Right forelimb (tissue), 1 donor: ENCODE data around the gene HLA-G.

Experiments
- DNase-seq: peaks from one replicate; pipeline ENCODE4 v3.0.0-alpha.2; 2018

HLA-G gene

DNA sequence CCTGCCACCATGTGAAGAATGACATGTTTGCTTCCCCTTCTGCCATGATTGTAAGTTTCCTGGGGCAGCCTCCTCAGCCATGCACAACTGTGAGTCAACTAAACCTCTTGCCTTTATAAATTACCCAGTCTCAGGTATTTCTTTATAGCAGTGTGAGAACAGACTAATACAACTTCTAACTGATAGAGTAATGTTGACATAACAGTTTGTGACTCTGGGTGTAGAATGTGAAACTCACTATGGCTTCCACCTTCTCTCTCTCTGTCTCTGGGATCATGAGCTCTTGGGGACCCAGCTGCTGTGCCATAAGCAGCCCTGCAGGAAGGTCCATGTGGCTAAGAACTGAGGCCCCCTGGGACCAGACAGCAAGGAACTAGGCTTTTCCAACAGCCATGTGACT lies 3.5 kb upstream of the HLA-G start:
- DNase-seq, result no peak

DNA sequence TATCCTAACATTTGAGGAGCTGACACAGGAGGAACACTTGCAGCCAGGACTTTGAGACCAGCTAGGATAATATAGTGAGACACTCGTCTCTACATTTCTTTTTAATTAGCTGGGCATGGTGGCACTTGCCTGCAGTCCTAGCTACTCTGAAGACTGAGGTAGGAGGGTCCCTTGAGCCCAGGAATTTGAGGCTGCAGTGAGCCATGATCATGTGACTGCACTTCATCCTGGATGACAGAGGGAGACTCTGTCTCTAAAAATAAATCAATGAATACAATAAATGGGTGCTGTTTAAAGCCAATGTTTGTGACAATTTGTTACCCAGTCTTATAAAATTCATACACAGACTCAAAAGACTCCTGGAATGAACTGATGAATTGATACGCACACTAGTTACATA lies 1.8 kb upstream of the HLA-G start:
- no peak for DNase-seq

DNA sequence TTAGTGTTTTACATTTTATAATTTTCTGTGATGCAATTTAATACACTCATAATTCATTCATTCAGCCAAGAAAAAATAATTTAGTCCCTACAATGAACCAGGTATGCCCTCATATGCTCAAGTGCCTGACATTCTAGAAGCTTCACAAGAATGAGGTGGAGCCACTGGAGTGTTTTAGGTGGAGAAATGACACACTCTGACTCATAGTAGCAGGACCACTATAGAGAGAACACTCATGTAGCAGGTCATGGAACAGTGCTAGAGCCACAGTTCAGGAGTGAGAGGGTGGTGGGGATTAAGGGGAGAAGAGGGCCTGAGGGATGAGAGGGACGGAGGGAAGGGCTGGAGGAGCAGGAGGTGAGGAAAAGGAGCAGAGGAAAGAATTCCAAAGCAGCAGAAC lies 1.4 kb upstream of the HLA-G start:
- DNase-seq, result no peak

DNA sequence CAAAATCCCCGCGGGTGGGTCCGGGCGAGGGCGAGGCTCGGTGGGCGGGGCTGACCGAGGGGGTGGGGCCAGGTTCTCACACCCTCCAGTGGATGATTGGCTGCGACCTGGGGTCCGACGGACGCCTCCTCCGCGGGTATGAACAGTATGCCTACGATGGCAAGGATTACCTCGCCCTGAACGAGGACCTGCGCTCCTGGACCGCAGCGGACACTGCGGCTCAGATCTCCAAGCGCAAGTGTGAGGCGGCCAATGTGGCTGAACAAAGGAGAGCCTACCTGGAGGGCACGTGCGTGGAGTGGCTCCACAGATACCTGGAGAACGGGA lies 809 bp downstream of the HLA-G start:
- DNase-seq, result no peak

DNA sequence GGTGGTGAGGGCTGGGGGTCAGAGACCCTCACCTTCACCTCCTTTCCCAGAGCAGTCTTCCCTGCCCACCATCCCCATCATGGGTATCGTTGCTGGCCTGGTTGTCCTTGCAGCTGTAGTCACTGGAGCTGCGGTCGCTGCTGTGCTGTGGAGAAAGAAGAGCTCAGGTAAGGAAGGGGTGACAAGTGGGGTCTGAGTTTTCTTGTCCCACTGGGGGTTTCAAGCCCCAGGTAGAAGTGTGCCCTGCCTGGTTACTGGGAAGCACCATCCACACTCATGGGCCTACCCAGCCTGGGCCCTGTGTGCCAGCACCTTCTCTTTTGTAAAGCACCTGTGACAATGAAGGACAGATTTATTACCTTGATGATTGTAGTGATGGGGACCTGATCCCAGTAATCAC lies 2.1 kb downstream of the HLA-G start:
- no peak for DNase-seq

DNA sequence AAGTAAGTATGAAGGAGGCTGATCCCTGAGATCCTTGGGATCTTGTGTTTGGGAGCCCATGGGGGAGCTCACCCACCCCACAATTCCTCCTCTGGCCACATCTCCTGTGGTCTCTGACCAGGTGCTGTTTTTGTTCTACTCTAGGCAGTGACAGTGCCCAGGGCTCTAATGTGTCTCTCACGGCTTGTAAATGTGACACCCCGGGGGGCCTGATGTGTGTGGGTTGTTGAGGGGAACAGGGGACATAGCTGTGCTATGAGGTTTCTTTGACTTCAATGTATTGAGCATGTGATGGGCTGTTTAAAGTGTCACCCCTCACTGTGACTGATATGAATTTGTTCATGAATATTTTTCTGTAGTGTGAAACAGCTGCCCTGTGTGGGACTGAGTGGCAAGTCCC lies 2.8 kb downstream of the HLA-G start:
- DNase-seq, result no peak

DNA sequence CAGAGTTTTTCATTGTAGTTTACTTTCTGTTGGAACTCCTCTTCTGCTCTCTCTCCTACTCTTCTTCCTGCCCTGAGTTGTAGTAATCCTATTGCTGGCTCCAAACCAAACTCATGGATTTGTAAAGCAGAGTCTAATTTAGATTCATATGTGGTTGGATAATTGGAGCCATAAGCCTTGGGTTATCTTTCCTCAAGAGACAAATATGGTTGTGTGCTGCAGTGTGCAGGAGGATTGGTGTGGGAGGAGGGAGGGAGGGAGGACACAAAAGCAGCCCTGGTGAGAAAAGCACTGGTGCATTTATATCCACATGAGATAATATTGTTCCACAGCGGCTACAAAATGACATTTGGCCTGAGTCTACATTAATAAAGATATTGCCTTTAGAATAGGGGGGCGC lies 4.2 kb downstream of the HLA-G start:
- no peak for DNase-seq

DNA sequence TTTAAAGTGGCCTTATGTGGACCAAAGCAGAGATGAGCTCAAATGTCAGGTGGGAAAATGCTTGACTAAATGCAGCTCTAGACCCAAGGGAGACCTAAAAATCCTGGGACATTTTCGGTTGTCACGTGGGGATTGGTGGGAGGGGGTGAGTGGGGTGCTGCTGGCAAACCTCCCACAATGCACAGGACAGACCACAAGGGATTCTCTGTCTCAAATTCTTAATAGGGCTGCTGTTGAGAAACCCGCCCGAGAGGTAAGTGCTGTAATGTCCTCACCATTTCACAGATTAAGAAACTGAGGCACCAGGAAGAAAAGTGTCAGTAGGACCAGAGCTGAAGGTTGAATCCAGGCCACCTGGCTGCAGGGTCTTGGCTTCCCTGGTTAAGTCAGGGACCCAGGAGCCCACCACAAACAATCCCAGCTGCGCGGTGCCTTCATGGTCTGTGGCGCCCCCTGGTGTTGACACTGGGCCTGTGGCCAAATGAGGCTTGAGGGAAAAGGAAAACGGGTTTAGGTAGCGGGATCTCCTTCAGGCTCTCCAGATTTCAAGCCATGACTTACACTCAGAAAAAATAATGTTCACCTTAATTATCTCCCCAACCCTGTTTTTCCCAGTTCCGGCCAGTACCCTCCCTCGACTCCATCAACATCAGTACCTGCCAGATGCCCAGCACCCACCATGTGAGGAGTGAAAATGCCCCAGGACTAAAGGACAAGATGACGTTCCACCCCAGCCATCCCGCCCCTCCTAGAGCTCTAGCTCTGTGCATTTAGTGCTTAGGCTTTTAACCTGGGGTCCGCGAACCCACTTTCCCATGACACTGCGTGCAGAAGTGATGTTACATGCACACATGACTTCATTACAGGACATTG lies 7.2 kb downstream of the HLA-G start:
- DNase-seq, result no peak

DNA sequence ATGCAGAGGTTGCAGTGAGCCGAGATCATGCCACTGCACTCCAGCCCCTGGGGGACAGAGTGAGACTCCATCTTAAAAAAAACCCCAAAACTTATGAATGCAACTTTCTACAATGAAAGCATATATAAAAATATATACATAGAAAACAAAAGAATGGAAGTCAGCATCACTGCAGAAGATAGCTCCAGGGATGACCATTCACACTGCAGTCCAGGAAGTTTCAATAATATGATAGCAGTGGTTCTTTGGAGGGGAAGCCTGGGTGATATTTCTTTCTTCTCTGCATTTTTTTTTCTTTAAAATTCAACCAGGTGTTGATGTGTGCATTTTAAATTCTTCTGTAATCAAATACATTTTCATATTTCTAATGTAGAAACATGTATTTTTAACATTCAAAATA lies 12.3 kb downstream of the HLA-G start:
- no peak for DNase-seq

DNA sequence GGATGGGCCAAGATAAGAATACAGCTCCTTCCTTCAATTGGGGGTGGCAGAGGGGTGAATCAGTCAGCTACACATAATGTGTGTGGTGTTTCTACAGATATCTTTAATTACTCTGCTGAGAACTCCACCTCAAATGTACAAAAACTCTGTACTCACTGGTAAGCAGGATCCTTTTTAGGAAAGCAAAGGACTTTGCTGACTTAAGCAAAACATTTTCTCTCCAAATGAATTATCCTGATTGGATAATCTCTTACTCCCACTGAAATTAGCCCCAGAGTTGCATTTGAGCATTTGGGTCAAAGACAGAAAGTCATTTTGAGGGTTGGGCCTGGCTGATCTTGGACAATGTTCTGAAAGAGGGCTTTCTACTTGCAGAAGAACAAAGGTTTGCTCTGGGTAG lies 13.4 kb downstream of the HLA-G start:
- DNase-seq, result no peak

DNA sequence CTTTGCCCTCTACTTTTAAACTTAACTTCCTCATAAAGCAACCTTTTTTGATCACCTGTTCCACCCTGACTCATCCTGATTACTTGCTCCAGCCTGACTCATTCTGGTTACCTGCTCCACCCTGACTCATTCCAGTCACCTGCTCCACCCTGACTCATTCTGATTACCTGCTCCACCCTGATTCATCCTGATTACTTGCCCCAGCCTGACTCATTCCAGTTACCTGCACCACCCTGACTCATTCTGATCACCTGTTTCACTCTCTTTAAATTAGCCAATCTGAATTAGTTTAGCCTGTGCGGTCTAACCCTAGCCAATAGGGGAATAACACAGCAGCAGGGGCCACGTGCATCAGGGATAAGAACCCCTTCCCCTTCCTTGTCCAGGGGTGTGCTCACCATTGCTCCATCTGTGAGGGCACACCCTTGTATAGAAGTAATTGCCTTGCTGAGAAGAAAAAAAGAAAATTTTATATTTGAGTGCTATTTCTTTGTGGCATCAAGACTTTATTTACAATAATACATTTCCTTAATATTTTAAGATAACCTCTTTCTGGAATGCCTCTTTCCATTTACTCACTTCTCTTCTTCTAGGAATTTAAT lies 17.9 kb downstream of the HLA-G start:
- no peak for DNase-seq

DNA sequence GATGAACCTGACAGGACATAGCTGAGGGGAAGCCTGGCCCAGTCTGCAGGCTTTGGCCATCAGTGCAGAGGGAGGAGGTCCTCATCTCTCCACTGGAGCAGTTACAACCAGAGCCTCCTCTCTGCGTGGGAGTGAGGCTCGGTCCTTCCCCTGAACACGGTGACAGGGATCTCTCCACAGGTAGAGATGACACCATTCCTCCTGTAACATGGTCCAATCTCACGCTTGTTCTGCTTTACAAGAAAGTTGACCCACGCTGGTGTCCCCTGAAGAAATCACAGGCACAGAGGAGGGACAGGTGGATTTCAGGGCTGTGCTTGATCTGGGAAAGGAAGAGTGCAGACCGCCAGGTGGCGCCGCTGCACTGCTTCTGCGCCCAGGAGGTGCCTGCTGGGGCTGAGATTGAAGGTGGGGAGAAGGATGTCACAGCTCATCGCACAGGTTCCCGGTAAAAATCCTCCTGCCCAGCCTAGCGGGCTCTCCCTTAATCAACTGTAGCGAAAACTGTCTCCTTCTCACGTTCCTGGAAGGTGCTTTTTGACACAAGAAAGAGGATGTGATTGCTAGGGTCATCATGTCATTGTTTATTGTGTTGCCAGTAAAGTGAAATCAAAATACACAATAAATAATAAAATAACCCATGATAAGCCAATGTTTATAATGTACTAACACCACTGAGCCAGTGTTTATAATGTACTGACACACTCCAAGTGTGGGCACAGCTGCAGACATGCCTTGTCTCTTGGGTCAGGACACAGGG lies 20.4 kb downstream of the HLA-G start:
- DNase-seq, result peak; percentile 80

DNA sequence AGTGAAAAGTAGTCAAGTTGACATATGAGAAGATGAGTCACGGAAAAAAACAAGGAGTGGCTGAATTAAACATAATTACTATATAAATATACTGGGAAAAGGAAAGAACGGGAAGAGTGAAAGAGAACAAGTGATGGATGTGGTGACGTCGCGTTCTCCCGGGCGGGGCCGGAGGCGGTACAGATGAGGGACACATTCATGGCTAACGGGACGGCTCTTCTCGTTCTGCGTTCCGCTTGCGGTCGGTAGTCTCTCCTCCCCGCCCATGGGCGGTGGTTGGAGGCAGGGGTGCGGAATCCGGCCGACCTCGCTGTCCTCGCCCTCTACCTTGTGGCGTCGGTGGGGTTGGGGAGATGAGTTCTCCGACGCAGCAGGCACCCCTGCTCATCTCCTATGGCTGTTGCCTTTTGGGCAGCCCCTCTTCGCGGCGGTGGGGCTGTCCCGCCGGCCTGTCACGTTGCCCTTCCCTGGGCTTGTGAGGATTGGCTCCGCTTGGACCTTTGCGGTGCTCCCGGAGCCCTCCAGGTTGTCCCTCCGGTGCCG lies 22.5 kb downstream of the HLA-G start:
- no peak for DNase-seq

DNA sequence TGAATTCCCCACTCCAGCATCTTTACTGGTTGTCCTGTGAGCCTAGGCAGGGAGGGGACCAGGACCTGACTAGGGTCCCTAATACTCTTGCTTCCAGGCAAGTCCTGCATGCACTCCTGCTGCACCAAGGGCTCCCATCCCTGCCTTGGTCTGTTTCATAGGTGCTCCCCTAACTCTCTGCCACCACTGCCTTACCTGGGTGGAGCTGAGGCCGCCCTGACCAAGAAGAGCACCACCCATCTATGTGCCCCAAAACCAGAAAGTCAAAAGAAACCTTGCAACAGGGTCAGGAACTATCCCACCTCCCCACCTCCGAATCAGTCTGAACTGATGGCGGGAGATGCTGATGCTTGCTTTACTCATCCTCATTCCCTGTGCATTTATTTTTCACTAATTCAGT lies 23.6 kb downstream of the HLA-G start:
- no peak for DNase-seq

DNA sequence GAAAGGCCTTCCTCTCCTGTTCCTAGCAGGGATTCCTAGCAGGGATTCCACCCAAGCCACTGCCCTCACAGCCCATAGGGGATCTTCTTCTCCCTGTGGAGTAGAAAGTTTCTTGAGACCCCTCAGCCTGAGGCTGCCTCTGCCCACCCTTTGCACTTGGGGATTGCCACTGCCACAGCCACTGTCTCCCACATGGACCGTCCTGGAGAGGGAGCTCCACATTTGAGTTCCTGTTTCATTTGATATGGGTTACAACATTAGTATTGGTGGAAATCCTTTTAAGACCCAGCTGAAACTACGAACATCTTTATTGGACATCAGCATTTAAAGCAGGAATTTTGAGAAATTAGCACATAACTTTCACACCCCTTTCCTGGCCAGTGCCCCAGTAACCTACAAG lies 25.6 kb downstream of the HLA-G start:
- DNase-seq, result no peak

DNA sequence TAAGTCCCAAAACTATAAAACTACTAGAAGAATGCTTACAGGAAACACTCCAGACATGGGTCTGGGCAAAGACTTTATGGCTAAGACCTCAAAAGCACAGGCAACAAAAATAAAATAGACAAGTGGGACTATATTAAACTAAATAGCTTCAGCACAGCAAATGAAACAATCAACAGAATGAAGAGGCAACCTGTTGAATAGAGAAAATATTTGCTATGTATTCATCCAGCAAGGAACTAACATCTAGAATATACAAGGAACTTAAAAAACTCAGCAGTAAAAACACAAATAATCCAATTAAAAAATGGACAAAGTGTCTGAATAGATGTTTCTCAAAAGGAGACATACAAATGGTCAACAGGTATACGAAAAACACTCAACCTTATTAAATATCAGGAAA lies 30.4 kb downstream of the HLA-G start:
- DNase-seq, result no peak

DNA sequence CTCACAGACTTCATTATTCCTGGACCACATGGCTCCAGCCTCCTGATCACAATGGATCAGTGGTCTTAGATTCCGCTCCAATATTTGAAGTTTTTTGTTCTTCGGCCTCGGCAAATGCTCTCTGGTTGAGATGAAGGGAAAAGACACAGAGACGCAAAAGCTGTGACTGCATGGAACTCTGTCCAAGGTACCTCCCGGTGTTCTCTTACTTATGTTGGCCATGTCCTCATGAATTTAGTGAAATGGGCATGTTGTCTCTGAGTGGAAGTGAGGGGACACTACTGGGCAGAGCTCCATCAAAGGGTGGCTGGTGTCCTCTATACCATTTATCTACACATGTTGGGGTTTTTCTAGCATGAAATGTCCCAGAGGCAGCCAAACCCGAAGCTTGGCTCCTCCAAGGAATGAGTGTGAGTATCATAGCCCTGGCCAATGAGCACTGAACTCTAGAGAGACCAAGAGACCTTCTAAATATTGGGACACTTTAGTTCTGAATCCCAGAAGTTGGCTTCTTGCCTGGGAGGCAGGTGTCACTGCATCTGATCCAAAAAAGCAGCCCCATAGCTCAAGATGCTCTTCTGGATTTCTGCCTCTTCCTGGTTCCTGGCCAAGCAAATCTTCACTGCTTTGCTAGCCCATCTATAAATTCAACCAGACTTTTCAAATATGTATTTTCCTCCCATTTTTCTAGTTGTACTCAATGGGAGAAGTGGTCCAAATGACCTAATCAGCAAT lies 34.1 kb downstream of the HLA-G start:
- DNase-seq, result no peak

DNA sequence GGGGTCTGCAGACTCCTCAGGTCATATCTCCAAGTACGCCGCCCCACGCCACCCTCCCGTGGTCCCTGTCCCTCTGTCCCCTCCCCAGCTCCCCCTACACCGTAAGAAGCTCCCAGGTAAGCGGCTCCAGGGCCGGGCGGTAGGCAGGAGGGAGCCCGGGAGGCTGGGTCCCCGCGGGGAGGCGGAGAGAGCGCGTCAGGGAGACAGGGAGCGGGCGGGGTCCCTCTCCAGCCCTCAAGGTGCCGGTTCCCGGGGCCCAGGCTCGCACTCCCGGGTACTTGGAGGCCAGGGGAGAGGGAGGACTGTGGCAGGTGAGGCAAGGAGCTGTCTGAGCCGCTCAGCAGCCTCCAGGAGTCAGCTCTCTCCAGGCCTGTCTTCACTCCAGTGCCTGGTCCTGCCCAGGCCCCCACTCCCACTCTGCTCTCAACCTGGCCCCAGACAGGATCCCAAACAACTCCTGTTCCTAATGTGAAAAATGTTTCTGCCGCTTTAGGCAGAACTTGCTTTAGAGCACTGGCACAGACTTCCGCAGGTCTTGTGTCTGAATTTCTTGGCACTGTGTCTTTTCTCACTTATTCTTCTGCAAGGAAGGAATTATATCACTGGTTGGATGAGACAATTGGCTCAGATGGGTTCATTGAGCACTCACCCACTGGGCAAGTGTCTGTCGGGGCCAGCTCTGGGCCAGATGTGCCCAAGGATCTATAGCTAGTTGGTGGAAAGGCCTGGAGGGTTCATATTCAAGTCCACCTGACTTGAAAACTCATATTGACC lies 36.6 kb downstream of the HLA-G start:
- no peak for DNase-seq

DNA sequence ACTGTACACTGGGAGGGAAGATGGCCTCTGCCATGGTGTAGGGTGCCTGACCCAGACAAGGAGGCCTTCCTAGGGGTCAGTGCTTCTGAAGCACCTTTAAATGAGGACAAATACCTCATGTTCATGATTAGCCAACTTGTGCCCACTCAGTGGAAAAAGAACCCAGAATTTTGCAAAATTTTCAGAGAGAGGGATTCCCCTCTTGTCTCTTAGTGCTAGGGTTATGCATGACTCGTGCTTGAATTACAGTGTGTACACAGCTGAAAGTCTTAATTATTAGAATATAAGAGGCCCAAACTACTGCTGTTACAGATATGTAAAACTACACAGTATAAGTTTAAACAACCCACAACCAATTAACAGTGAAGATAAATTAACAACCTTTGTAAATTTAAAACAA lies 38.0 kb downstream of the HLA-G start:
- DNase-seq, result no peak

DNA sequence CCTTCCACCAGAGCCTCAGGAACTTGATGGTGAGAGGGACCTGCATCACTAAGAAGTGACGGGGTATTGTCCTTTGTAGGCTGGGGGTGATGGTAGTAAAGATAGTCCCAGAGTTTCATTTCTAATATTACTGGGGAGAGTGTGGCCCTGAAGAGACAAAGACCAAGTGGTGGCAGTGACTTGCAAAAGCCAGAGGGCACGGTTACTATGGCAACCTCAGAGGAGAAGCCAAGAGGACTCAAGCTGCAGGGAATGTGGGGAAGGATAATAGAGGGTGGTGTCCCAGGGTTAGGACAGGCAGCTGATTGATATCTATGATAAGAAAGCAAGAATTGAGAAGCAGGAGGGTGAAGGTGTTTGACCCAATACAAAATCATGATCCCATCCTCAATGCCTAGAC lies 42.5 kb downstream of the HLA-G start:
- DNase-seq, result no peak

DNA sequence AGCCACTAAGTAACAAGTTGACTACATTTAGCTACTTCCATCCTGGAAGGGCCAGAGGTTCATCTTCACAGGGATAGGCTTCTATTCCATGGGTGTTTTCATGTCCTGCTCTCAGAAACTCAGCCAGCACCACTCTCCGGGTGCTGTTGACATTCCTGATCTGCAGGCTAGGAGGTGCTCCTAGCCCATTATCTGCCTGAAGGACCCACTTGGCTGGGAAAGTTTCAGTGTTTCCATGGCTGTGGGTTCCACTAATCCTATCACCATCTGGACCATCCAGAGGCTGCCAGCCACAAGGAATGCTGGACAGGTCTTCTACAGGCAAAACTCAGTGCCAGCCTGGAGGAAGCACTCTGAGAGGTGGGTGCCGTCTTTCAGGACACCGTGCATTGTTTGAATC lies 45.2 kb downstream of the HLA-G start:
- DNase-seq, result no peak

DNA sequence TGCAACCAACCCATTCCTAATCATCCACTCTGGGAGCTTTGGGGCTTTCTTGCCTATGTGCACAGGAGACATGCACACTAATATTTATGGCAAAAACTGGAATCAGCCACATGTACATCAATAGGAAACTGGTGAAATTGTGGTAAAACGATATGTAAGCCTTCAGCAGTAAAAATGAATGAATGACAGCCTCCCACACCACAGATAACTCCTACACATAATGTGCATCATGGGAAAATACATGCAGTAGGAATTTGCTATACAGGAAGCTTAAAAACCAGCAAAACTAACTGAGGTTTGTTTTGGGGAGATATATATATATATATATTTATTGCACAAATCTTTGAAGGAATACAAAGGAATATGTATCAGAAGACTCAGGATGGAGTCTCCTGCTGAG lies 47.6 kb downstream of the HLA-G start:
- DNase-seq, result no peak
